ENCODE data around the gene PRR20D.
"Not testable (repeated sequence)": the region's sequence is repeated elsewhere in the genome, so short reads cannot be mapped to it uniquely, and the experiment has no call there.

PRR20D gene

DNA sequence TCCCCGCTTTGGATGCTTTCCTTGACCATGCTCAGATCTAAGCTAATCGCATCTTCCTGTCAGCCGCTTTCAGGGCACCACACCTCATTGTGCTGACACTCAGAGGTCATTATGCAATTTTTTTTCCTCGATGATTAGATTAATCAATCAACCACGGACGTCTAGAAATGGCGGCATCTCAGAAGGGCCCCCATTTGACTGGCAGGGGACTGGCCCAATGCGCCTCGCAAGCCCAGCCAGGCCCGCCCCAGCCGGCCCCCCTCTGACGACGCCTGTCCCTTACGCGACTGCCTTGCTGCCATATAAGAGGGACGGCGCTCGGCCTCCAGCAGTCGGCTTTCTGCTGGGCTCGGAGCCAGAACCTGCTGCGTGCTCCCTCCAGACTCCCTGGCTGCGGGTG lies at the start of gene PRR20D:
Gene PRR20D (plus strand): TSS at position 301 of the 400 bp plus-strand sequence. CDS start 387 bp downstream, outside the sequence.
- not testable (repeated sequence) for H3K27ac ChIP-seq (ENCODE audit: low read depth, low read length); H3K4me1 ChIP-seq (ENCODE audit: control insufficient read depth, insufficient read depth, low read length); H3K9me3 ChIP-seq (ENCODE audit: control insufficient read depth, insufficient read depth, low read depth, low read length); H3K9ac ChIP-seq (ENCODE audit: low read length); H3K27me3 ChIP-seq (ENCODE audit: control insufficient read depth, insufficient read depth, low read length); H3K4me3 ChIP-seq (ENCODE audit: low read depth, low read length); H3K36me3 ChIP-seq (ENCODE audit: control insufficient read depth, insufficient read depth, low read length)

- no peak overlapping the region for H3K9ac ChIP-seq (ENCODE audit: low read length)
- no peak overlapping the region for H3K27ac ChIP-seq (ENCODE audit: low read depth, low read length)
- no peak overlapping the region for H3K4me3 ChIP-seq (ENCODE audit: low read depth, low read length)
- no peaks in the 10 kb centered on the region for H3K9me3 ChIP-seq (ENCODE audit: control insufficient read depth, insufficient read depth, low read depth, low read length)
- H3K36me3 ChIP-seq (ENCODE audit: control insufficient read depth, insufficient read depth, low read length), result no peaks in the 10 kb centered on the region
- H3K27me3 ChIP-seq (ENCODE audit: control insufficient read depth, insufficient read depth, low read length), result no peaks in the 10 kb centered on the region
- H3K4me1 ChIP-seq (ENCODE audit: control insufficient read depth, insufficient read depth, low read length), result no peaks in the 10 kb centered on the region
These were observed 45.5 kb upstream of the PRR20D start for GRCh38 chr13:57114945-57115344.

- no peaks in the 10 kb centered on the region for H3K4me1 ChIP-seq (ENCODE audit: control insufficient read depth, insufficient read depth, low read length)
- no peak overlapping the region for H3K27ac ChIP-seq (ENCODE audit: low read depth, low read length)
- H3K9ac ChIP-seq (ENCODE audit: low read length), result no peak overlapping the region
- H3K27me3 ChIP-seq (ENCODE audit: control insufficient read depth, insufficient read depth, low read length), result no peaks in the 10 kb centered on the region
- no peaks in the 10 kb centered on the region for H3K36me3 ChIP-seq (ENCODE audit: control insufficient read depth, insufficient read depth, low read length)
- no peaks in the 10 kb centered on the region for H3K9me3 ChIP-seq (ENCODE audit: control insufficient read depth, insufficient read depth, low read depth, low read length)
- H3K4me3 ChIP-seq (ENCODE audit: low read depth, low read length), result no peak overlapping the region
These were observed 36.8 kb upstream of the PRR20D start for GRCh38 chr13:57123681-57124080.

GRCh38 chr13:57128909-57129308 lies 31.5 kb upstream of the PRR20D start:
- Histone ChIP-seq H3K27ac (ENCODE audit: low read depth, low read length) (no peak overlapping the region), H3K4me1 (ENCODE audit: control insufficient read depth, insufficient read depth, low read length) (no peaks in the 10 kb centered on the region), H3K9ac (ENCODE audit: low read length) (no peak overlapping the region), H3K4me3 (ENCODE audit: low read depth, low read length) (no peak overlapping the region), H3K9me3 (ENCODE audit: control insufficient read depth, insufficient read depth, low read depth, low read length) (no peaks in the 10 kb centered on the region), H3K27me3 (ENCODE audit: control insufficient read depth, insufficient read depth, low read length) (no peaks in the 10 kb centered on the region), H3K36me3 (ENCODE audit: control insufficient read depth, insufficient read depth, low read length) (no peaks in the 10 kb centered on the region)

GRCh38 chr13:57136093-57136492 lies 24.3 kb upstream of the PRR20D start:
- H3K9me3 ChIP-seq (ENCODE audit: control insufficient read depth, insufficient read depth, low read depth, low read length), result no peaks in the 10 kb centered on the region
- no peaks in the 10 kb centered on the region for H3K27me3 ChIP-seq (ENCODE audit: control insufficient read depth, insufficient read depth, low read length)

GRCh38 chr13:57137585-57137984 lies 22.8 kb upstream of the PRR20D start:
- Histone ChIP-seq H3K36me3 (ENCODE audit: control insufficient read depth, insufficient read depth, low read length) (no peaks in the 10 kb centered on the region), H3K9ac (ENCODE audit: low read length) (no peak overlapping the region)

More at GRCh38 chr13:57136093-57136492, 24.3 kb upstream of the PRR20D start:
- H3K4me1 ChIP-seq (ENCODE audit: control insufficient read depth, insufficient read depth, low read length), result no peaks in the 10 kb centered on the region
- H3K27ac ChIP-seq (ENCODE audit: low read depth, low read length), result no peak overlapping the region
- no peak overlapping the region for H3K4me3 ChIP-seq (ENCODE audit: low read depth, low read length)
- no peaks in the 10 kb centered on the region for H3K36me3 ChIP-seq (ENCODE audit: control insufficient read depth, insufficient read depth, low read length)
- H3K9ac ChIP-seq (ENCODE audit: low read length), result no peak overlapping the region

GRCh38 chr13:57138988-57139387 lies 21.4 kb upstream of the PRR20D start:
- no peak overlapping the region for H3K4me3 ChIP-seq (ENCODE audit: low read depth, low read length)

More at GRCh38 chr13:57137585-57137984, 22.8 kb upstream of the PRR20D start:
- H3K4me1 ChIP-seq (ENCODE audit: control insufficient read depth, insufficient read depth, low read length), result no peaks in the 10 kb centered on the region
- no peak overlapping the region for H3K4me3 ChIP-seq (ENCODE audit: low read depth, low read length)
- H3K27me3 ChIP-seq (ENCODE audit: control insufficient read depth, insufficient read depth, low read length), result no peaks in the 10 kb centered on the region
- no peaks in the 10 kb centered on the region for H3K9me3 ChIP-seq (ENCODE audit: control insufficient read depth, insufficient read depth, low read depth, low read length)
- H3K27ac ChIP-seq (ENCODE audit: low read depth, low read length), result no peak overlapping the region

DNA sequence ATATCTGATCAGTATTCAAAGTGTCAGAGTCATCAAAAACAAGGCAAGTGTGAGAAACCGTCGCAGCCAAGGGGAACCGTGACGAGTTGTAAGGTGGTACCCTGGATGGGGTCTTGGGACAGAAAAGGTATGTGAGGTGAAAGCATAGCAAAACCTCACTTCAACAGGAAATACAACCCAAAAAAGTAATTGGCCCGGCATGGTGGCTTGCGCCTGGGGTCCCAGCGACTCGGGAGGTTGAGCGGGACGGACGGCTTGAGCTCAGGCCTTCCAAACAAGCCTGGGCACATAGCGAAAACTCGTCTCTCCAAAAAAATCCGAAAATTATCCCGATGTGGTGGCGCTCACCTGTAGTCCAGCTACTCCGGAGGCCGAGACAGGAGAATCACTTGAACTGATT lies 20.7 kb upstream of the PRR20D start:
- not testable (repeated sequence) for H3K27me3 ChIP-seq (ENCODE audit: control insufficient read depth, insufficient read depth, low read length); H3K4me1 ChIP-seq (ENCODE audit: control insufficient read depth, insufficient read depth, low read length); H3K4me3 ChIP-seq (ENCODE audit: low read depth, low read length); H3K9me3 ChIP-seq (ENCODE audit: control insufficient read depth, insufficient read depth, low read depth, low read length); H3K27ac ChIP-seq (ENCODE audit: low read depth, low read length); H3K36me3 ChIP-seq (ENCODE audit: control insufficient read depth, insufficient read depth, low read length); H3K9ac ChIP-seq (ENCODE audit: low read length)

More at GRCh38 chr13:57138988-57139387, 21.4 kb upstream of the PRR20D start:
- Histone ChIP-seq H3K36me3 (ENCODE audit: control insufficient read depth, insufficient read depth, low read length) (no peaks in the 10 kb centered on the region), H3K9ac (ENCODE audit: low read length) (no peak overlapping the region), H3K27me3 (ENCODE audit: control insufficient read depth, insufficient read depth, low read length) (no peaks in the 10 kb centered on the region), H3K27ac (ENCODE audit: low read depth, low read length) (no peak overlapping the region), H3K9me3 (ENCODE audit: control insufficient read depth, insufficient read depth, low read depth, low read length) (no peaks in the 10 kb centered on the region), H3K4me1 (ENCODE audit: control insufficient read depth, insufficient read depth, low read length) (no peaks in the 10 kb centered on the region)

GRCh38 chr13:57140235-57140968 lies 20.0 kb upstream of the PRR20D start, which contains the start of gene PRR20A:
PRR20A (plus strand) TSS chr13:57140918; CDS start chr13:57141305, 387 bp downstream.
- H3K9me3 ChIP-seq (ENCODE audit: control insufficient read depth, insufficient read depth, low read depth, low read length); H3K4me3 ChIP-seq (ENCODE audit: low read depth, low read length); H3K4me1 ChIP-seq (ENCODE audit: control insufficient read depth, insufficient read depth, low read length); H3K27me3 ChIP-seq (ENCODE audit: control insufficient read depth, insufficient read depth, low read length); H3K27ac ChIP-seq (ENCODE audit: low read depth, low read length); H3K36me3 ChIP-seq (ENCODE audit: control insufficient read depth, insufficient read depth, low read length); H3K9ac ChIP-seq (ENCODE audit: low read length): not testable (repeated sequence)

DNA sequence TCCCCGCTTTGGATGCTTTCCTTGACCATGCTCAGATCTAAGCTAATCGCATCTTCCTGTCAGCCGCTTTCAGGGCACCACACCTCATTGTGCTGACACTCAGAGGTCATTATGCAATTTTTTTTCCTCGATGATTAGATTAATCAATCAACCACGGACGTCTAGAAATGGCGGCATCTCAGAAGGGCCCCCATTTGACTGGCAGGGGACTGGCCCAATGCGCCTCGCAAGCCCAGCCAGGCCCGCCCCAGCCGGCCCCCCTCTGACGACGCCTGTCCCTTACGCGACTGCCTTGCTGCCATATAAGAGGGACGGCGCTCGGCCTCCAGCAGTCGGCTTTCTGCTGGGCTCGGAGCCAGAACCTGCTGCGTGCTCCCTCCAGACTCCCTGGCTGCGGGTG lies 13.2 kb upstream of the PRR20D start, which contains the start of gene PRR20B:
Gene PRR20B (plus strand): TSS at position 301 of the 400 bp plus-strand sequence. CDS start 387 bp downstream, outside the sequence.
- H3K27ac ChIP-seq (ENCODE audit: low read depth, low read length); H3K4me3 ChIP-seq (ENCODE audit: low read depth, low read length); H3K9ac ChIP-seq (ENCODE audit: low read length); H3K4me1 ChIP-seq (ENCODE audit: control insufficient read depth, insufficient read depth, low read length); H3K27me3 ChIP-seq (ENCODE audit: control insufficient read depth, insufficient read depth, low read length); H3K36me3 ChIP-seq (ENCODE audit: control insufficient read depth, insufficient read depth, low read length); H3K9me3 ChIP-seq (ENCODE audit: control insufficient read depth, insufficient read depth, low read depth, low read length): not testable (repeated sequence)

- H3K4me1 ChIP-seq (ENCODE audit: control insufficient read depth, insufficient read depth, low read length); H3K27ac ChIP-seq (ENCODE audit: low read depth, low read length); H3K27me3 ChIP-seq (ENCODE audit: control insufficient read depth, insufficient read depth, low read length); H3K36me3 ChIP-seq (ENCODE audit: control insufficient read depth, insufficient read depth, low read length); H3K9me3 ChIP-seq (ENCODE audit: control insufficient read depth, insufficient read depth, low read depth, low read length); H3K4me3 ChIP-seq (ENCODE audit: low read depth, low read length); H3K9ac ChIP-seq (ENCODE audit: low read length): not testable (repeated sequence)
These were observed 12.3 kb upstream of the PRR20D start for GRCh38 chr13:57148106-57148505.
